D341Med (cell line): ENCODE results near the gene ZSWIM9.

Source experiments
- DNase-seq: peaks from one replicate; pipeline ENCODE4 v3.0.0; 2012; ENCODE audit warnings: low spot score

Gene ZSWIM9

GRCh38 chr19:48175578-48175977, 5.1 kb downstream of the ZSWIM9 start:
- no peak for DNase-seq

- no peak for DNase-seq
These were observed 5.7 kb downstream of the ZSWIM9 start for GRCh38 chr19:48176226-48176625.

GRCh38 chr19:48181505-48181904, 11.0 kb downstream of the ZSWIM9 start:
- DNase-seq: no peak

GRCh38 chr19:48182434-48182833, 12.0 kb downstream of the ZSWIM9 start:
- peak; percentile 45 for DNase-seq

- no peak for DNase-seq
These were observed 12.9 kb downstream of the ZSWIM9 start for GRCh38 chr19:48183356-48183755.

GRCh38 chr19:48186015-48186414, 15.5 kb downstream of the ZSWIM9 start:
- no peak for DNase-seq

GRCh38 chr19:48186541-48186991, 16.1 kb downstream of the ZSWIM9 start:
- DNase-seq: peak; percentile 74

GRCh38 chr19:48190288-48190884, 19.9 kb downstream of the ZSWIM9 start:
- peak; percentile 73 for DNase-seq

- DNase-seq: no peak
These were observed 20.4 kb downstream of the ZSWIM9 start for GRCh38 chr19:48190885-48191284.

- DNase-seq: no peak
These were observed 22.3 kb downstream of the ZSWIM9 start for GRCh38 chr19:48192750-48193149.

- DNase-seq: peak; percentile 43
These were observed 23.8 kb downstream of the ZSWIM9 start for GRCh38 chr19:48194041-48194843.

GRCh38 chr19:48194844-48195830, 24.7 kb downstream of the ZSWIM9 start:
- DNase-seq: peak; percentile 38

GRCh38 chr19:48196321-48196763, 25.9 kb downstream of the ZSWIM9 start:
- peak; percentile 33 for DNase-seq

GRCh38 chr19:48196933-48197665, 26.6 kb downstream of the ZSWIM9 start:
- no peak for DNase-seq

GRCh38 chr19:48203222-48203793, 32.8 kb downstream of the ZSWIM9 start:
- DNase-seq: no peak

- DNase-seq: peak; percentile 96
These were observed 33.5 kb downstream of the ZSWIM9 start for GRCh38 chr19:48203794-48204628.

GRCh38 chr19:48206397-48207093, 36.1 kb downstream of the ZSWIM9 start:
- no peak for DNase-seq

GRCh38 chr19:48210005-48210404, 39.5 kb downstream of the ZSWIM9 start:
- DNase-seq: no peak

GRCh38 chr19:48213959-48214358, 43.5 kb downstream of the ZSWIM9 start:
- no peak for DNase-seq

- no peak for DNase-seq
These were observed 46.5 kb downstream of the ZSWIM9 start for GRCh38 chr19:48216933-48217332.
